Pancreas (tissue), 10 donors: Measurements from ENCODE around the gene NUDT1. TPM values are rescaled to one million over a fixed set of nuclear protein-coding genes. Genes with fewer than 3 reads are reported as not detected.
A peak's percentile ranks its signal among the peaks of the same experiment; 100 is the strongest.

Experiments
- ATAC-seq, 4 donors: fragments of 200-7000 bp; cut with Tn5 transposase; one replicate each; pipeline versions ENCODE4 v1.8.0 to v1.9.1; 2020; ENCODE audit warnings: mild to moderate bottlenecking in 4 of 4, moderate library complexity in 4 of 4
- DNase-seq, 6 donors: peaks; one replicate each; pipeline ENCODE4 v3.0.0-alpha.2; 2020
- FAIRE-seq: peaks from 2 replicates; lab custom pipeline; 2012; peaks lifted over from hg19 to GRCh38; lab: Jason Lieb, UNC
- H3K27ac ChIP-seq, 4 donors: fragments of 200-600 bp; sonication (generic); 1 replicate in 3 of 4; 2 replicates in 1 of 4; pipeline versions ENCODE4 v1.5.0 to v1.8.0; 2020
- H3K27me3 ChIP-seq, 4 donors: fragments of 200-600 bp; one replicate each; pipeline ENCODE4 v1.8.0; 2021
- H3K36me3 ChIP-seq, 3 donors: fragments of 200-600 bp; sonication (generic) in 1 of 3; one replicate each; pipeline versions ENCODE4 v1.5.0 to v1.8.0; 2020 to 2021
- H3K4me1 ChIP-seq, 3 donors: fragments of 200-600 bp; one replicate each; pipeline ENCODE4 v1.8.0; 2021
- H3K4me3 ChIP-seq, 4 donors: fragments of 200-600 bp; sonication (generic) in 2 of 4; one replicate each; pipeline versions ENCODE4 v1.5.0 to v1.8.0; 2020 to 2021
- H3K9me3 ChIP-seq, 4 donors: fragments of 200-600 bp; one replicate each; pipeline ENCODE4 v1.8.0; 2021
- CTCF ChIP-seq, 4 donors: fragments of 200-600 bp; sonication (generic) in 3 of 4; IDR thresholded peaks; one replicate each; pipeline versions ENCODE4 v1.5.0 to v1.8.0; 2021; ENCODE audit warnings: antibody characterized with exemption in 4 of 4
- WGBS, 2 donors: extraction: QIAGEN DNeasy Blood & Tissue Kit; methylation state at CpG; one replicate each; pipeline ENCODE4 v1.1.7; 2013; 5-methylcytosine and 5-hydroxymethylcytosine counted together
- intact Hi-C, 3 donors: fragments of 100-400 bp; cut with DNase I; formaldehyde crosslinking; loops; one replicate each; pipeline versions ENCODE4 v1.11.1 to v1.14.2; 2022
- polyA plus RNA-seq, 2 donors: library from polyadenylated mRNA; stranded (reverse); fragments of 200-250 nt; gene quantifications; one replicate each; pipeline ENCODE4 v1.2.3, GENCODE V29; 2013
- total RNA-seq, 6 donors: library from RNA; stranded (reverse); fragmentation: NEBNext Ultra II Directional in 4 of 6; extraction: Animal tissue kit (Norgen Biotek cat#: 25700) in 4 of 6; gene quantifications; one replicate each; pipeline versions ENCODE4 v1.2.1 to v1.2.4, GENCODE V29; 2021 to 2023
- donor health status: healthy with polysubstance abuse.
- donor health status: DM: no; HTN: no; CAD: no; lungs with moderate emphysema.
- donor health status: DM: no; HTN: no; CAD: no.
- donor health status: control.
- donor health status: control.
- donor health status: Bipolar disorder and iron deficiency.
- donor health status: DM: yes; HTN: yes; CAD: no.
- donor health status: DM: no; HTN: no; CAD: no.
- donor health status: DM: no; HTN: no; CAD: no.
- donor health status: DM: yes; HTN: yes; CAD: no.

NUDT1 gene
- total and polyA plus RNA-seq, 8 donors, result 2.6 to 7.2 (median 4.6) TPM

- Histone ChIP-seq H3K36me3 (no peaks in the 10 kb centered on the region), H3K4me3 (no peak overlapping the region), H3K9me3 (no peaks in the 10 kb centered on the region), H3K27ac (no peak overlapping the region), H3K27me3 (no peaks in the 10 kb centered on the region), H3K4me1 (no peaks in the 10 kb centered on the region)
- ATAC-seq (no peak), FAIRE-seq (no peak), DNase-seq (no peak)
- intact Hi-C loops, result no loop called here
- 86 to 91% methylated on average over 16 of the region's 16 CpGs for whole genome bisulfite sequencing, 2 donors
- no peak for TF ChIP-seq CTCF (IDR thresholded peaks at IDR 0.05)
Observed at GRCh38 chr7:2205036-2205780, 36.8 kb upstream of the NUDT1 start.

GRCh38 chr7:2208712-2209111, 33.3 kb upstream of the NUDT1 start:
- intact Hi-C loops, result no loop called here
- 92 to 95% methylated on average over 16 of the region's 16 CpGs for WGBS, 2 donors
- H3K9me3 ChIP-seq, result no peaks in the 10 kb centered on the region
- no peaks in the 10 kb centered on the region for H3K4me1 ChIP-seq
- no peak overlapping the region for H3K27ac ChIP-seq
- no peaks in the 10 kb centered on the region for H3K27me3 ChIP-seq
- H3K4me3 ChIP-seq, result no peak overlapping the region
- no peak for FAIRE-seq
- H3K36me3 ChIP-seq, result peaks cover 0 to 8% (median 0%) of the 10 kb centered on the region in 3 donors
- peak in 2 of 6 donors; percentile 36 to 39 for DNase-seq
- no peak for TF ChIP-seq CTCF (IDR thresholded peaks at IDR 0.05)
- ATAC-seq, result no peak

GRCh38 chr7:2209146-2209960, 32.7 kb upstream of the NUDT1 start:
- Histone ChIP-seq H3K27ac (no peak overlapping the region), H3K9me3 (no peaks in the 10 kb centered on the region), H3K27me3 (no peaks in the 10 kb centered on the region), H3K36me3 (peaks cover 0 to 8% (median 0%) of the 10 kb centered on the region in 3 donors), H3K4me3 (no peak overlapping the region), H3K4me1 (no peaks in the 10 kb centered on the region)
- ATAC-seq (peak in 3 of 4 donors; percentile 82 to 85 (median 84)), FAIRE-seq (no peak), DNase-seq (peak in 4 of 6 donors; percentile 18 to 74 (median 59))
- intact Hi-C loops, result no loop called here
- TF ChIP-seq CTCF (IDR thresholded peaks at IDR 0.05), result peak in 3 of 4 donors; percentile 38 to 46 (median 38)
- 68 to 71% methylated on average over 21 of the region's 21 CpGs for WGBS, 2 donors

GRCh38 chr7:2209961-2210323, 32.1 kb upstream of the NUDT1 start:
- no peak for FAIRE-seq
- intact Hi-C loops, result loop anchor here in 2 of 3 donors (10.0 kb wide), 2 partner anchors 545 to 625 kb away; no protein-coding TSS in a partner anchor
- Histone ChIP-seq H3K27me3 (no peaks in the 10 kb centered on the region), H3K4me3 (no peak overlapping the region), H3K36me3 (peaks cover 0 to 8% (median 0%) of the 10 kb centered on the region in 3 donors), H3K27ac (no peak overlapping the region), H3K4me1 (no peaks in the 10 kb centered on the region), H3K9me3 (no peaks in the 10 kb centered on the region)
- 87% methylated on average over 8 of the region's 8 CpGs for WGBS, 2 donors
- TF ChIP-seq CTCF (IDR thresholded peaks at IDR 0.05), result no peak
- no peak for ATAC-seq
- DNase-seq, result no peak
